CD14-positive monocyte (primary cell): Measurements from ENCODE around the gene DDX31. TPM values are rescaled to one million over a fixed set of nuclear protein-coding genes. Genes with fewer than 3 reads are reported as not detected.
A peak's percentile ranks its signal among the peaks of the same experiment; 100 is the strongest.
"Not testable (repeated sequence)": the region's sequence is repeated elsewhere in the genome, so short reads cannot be mapped to it uniquely, and the experiment has no call there.

ENCODE experiments used
- DNase-seq, 3 donors: peaks; one replicate each; pipeline ENCODE4 v3.0.0-alpha.2; 2011 to 2022
- H2AFZ ChIP-seq: 2 replicates; pipeline ENCODE4 v1.6.0; 2012; ENCODE audit warnings: mild to moderate bottlenecking, low read depth, low read length, inconsistent platforms; ENCODE audit not compliant: insufficient read depth, poor library complexity, severe bottlenecking
- H3K27ac ChIP-seq, 2 donors: 1 replicate in 1 of 2; 2 replicates in 1 of 2; pipeline ENCODE4 v1.5.1; 2012 to 2013; ENCODE audit warnings: low read length in 2 of 2, control low read depth in 1 of 2, inconsistent platforms in 1 of 2, low read depth in 1 of 2, mild to moderate bottlenecking in 1 of 2
- H3K27me3 ChIP-seq, 2 donors: one replicate each; pipeline versions ENCODE4 v1.6.0 to v1.6.1; 2011 to 2013; ENCODE audit warnings: low read length in 2 of 2; ENCODE audit not compliant: control insufficient read depth in 2 of 2, insufficient read depth in 2 of 2
- H3K36me3 ChIP-seq, 2 donors: replicated peaks in 1 of 2; 1 replicate in 1 of 2; 2 replicates in 1 of 2; pipeline versions ENCODE4 v1.5.1 to v1.6.1; 2012 to 2013; ENCODE audit warnings: low read length in 2 of 2, control low read depth in 1 of 2, inconsistent platforms in 1 of 2, mild to moderate bottlenecking in 1 of 2; ENCODE audit not compliant: insufficient read depth in 2 of 2, control insufficient read depth in 1 of 2
- H3K4me1 ChIP-seq, 2 donors: 1 replicate in 1 of 2; 2 replicates in 1 of 2; pipeline versions ENCODE4 v1.5.1 to v1.6.1; 2012 to 2013; ENCODE audit warnings: low read length in 2 of 2, control low read depth in 1 of 2, inconsistent platforms in 1 of 2, mild to moderate bottlenecking in 1 of 2, moderate library complexity in 1 of 2; ENCODE audit not compliant: insufficient read depth in 2 of 2, control insufficient read depth in 1 of 2
- H3K4me2 ChIP-seq: replicated peaks from 2 replicates; pipeline ENCODE3; 2012; ENCODE audit warnings: low read length, moderate library complexity, mild to moderate bottlenecking; ENCODE audit not compliant: poor library complexity, severe bottlenecking; ENCODE audit errors: extremely low read depth
- H3K4me3 ChIP-seq, 3 experiments: fragments of 200-600 bp in 1 of 3; sonication (generic) in 1 of 3; replicated peaks in 1 of 3; 1 replicate in 2 of 3; 2 replicates in 1 of 3; pipeline ENCODE4 v1.5.1; 2011 to 2013; ENCODE audit warnings: low read length in 3 of 3, mild to moderate bottlenecking in 3 of 3, control low read depth in 2 of 3, low read depth in 2 of 3, inconsistent platforms in 1 of 3, moderate library complexity in 1 of 3
- H3K79me2 ChIP-seq: 2 replicates; pipeline ENCODE4 v1.6.0; 2012; ENCODE audit warnings: mild to moderate bottlenecking, control low read depth, inconsistent platforms, low read length, moderate library complexity; ENCODE audit not compliant: insufficient read depth
- H3K9ac ChIP-seq: 2 replicates; pipeline ENCODE4 v1.6.0; 2017; ENCODE audit warnings: low read length, mild to moderate bottlenecking; ENCODE audit not compliant: insufficient read depth, poor library complexity, severe bottlenecking
- H3K9me3 ChIP-seq, 2 donors: replicated peaks in 1 of 2; 1 replicate in 1 of 2; 2 replicates in 1 of 2; pipeline versions ENCODE4 v1.5.1 to v1.6.1; 2012 to 2013; ENCODE audit warnings: low read length in 2 of 2, control low read depth in 1 of 2; ENCODE audit not compliant: control insufficient read depth in 1 of 2, insufficient read depth in 1 of 2
- H4K20me1 ChIP-seq: 2 replicates; pipeline ENCODE4 v1.6.0; 2012; ENCODE audit warnings: mild to moderate bottlenecking, low read length, control low read depth, moderate library complexity; ENCODE audit not compliant: insufficient read depth
- H3K27ac Mint-ChIP-seq, 7 donors: one replicate each; pipeline ENCODE4 v1.8.0; 2020; ENCODE audit warnings: mild to moderate bottlenecking in 7 of 7, mixed read lengths in 7 of 7, moderate library complexity in 6 of 7, inconsistent platforms in 2 of 7
- H3K27me3 Mint-ChIP-seq, 3 donors: one replicate each; pipeline ENCODE4 v1.8.0; 2021 to 2022; ENCODE audit warnings: low read depth in 3 of 3, mild to moderate bottlenecking in 3 of 3, mixed read lengths in 3 of 3, moderate library complexity in 3 of 3, inconsistent platforms in 1 of 3
- H3K36me3 Mint-ChIP-seq, 2 donors: one replicate each; pipeline ENCODE4 v1.8.0; 2020; ENCODE audit warnings: mixed read lengths in 2 of 2, inconsistent platforms in 1 of 2, mild to moderate bottlenecking in 1 of 2
- H3K4me1 Mint-ChIP-seq: one replicate; pipeline ENCODE4 v1.8.0; 2020; ENCODE audit warnings: mild to moderate bottlenecking, mixed read lengths
- H3K4me3 Mint-ChIP-seq, 2 donors: one replicate each; pipeline ENCODE4 v1.8.0; 2020; ENCODE audit warnings: mild to moderate bottlenecking in 2 of 2, mixed read lengths in 2 of 2, moderate library complexity in 1 of 2
- H3K9me3 Mint-ChIP-seq, 7 donors: one replicate each; pipeline ENCODE4 v1.8.0; 2020 to 2022; ENCODE audit warnings: mixed read lengths in 7 of 7, mild to moderate bottlenecking in 6 of 7, moderate library complexity in 6 of 7, inconsistent platforms in 2 of 7
- WGBS: methylation state at CpG from one replicate; pipeline ENCODE4 v1.1.5; 2013; ENCODE audit warnings: missing lambda C conversion rate; ENCODE audit not compliant: insufficient coverage; 5-methylcytosine and 5-hydroxymethylcytosine counted together
- intact Hi-C, 2 donors: fragments of 100-400 bp; cut with micrococcal nuclease; formaldehyde crosslinking; loops; one replicate each; pipeline versions ENCODE4 v1.15.0 to v1.15.1; 2023
- polyA minus RNA-seq: library from RNA; depleted of rRNA, polyadenylated mRNA; stranded (reverse); fragments of >200 nt; gene quantifications from 2 replicates; pipeline ENCODE4 v1.2.3, GENCODE V29; 2012
- polyA plus RNA-seq, 3 donors: library from polyadenylated mRNA; depleted of rRNA in 1 of 3; unstranded in 2 of 3; stranded (reverse) in 1 of 3; fragments of 300-500 nt in 2 of 3; fragments of >200 nt in 1 of 3; fragmentation: Illumina TruSeq in 2 of 3; gene quantifications; 1 replicate in 2 of 3; 2 replicates in 1 of 3; pipeline ENCODE4 v1.2.3, GENCODE V29; 2012 to 2021
- total RNA-seq, 12 experiments: library from RNA in 1 of 12; stranded (reverse) in 1 of 12; fragments of 120-200 nt in 1 of 12; gene quantifications; one replicate each; pipeline ENCODE4 v1.2.4 and lab custom pipeline; 2013 to 2026; ENCODE audit warnings: mixed read lengths in 6 of 12, inconsistent platforms in 1 of 12
- TF ChIP-seq, protein P1 (sequence below): fragments of 200-600 bp; IDR thresholded peaks from one replicate; pipeline ENCODE4 v1.8.0; 2022; ENCODE audit warnings: antibody characterized with exemption, mild to moderate bottlenecking

The DDX31 gene
- 4.4 TPM for total RNA-seq (2013)
- 1 to 10 TPM; 1.1 to 4.2 (median 1.5) TPM for polyA plus RNA-seq
- 2.7 and 2.9 TPM in 2 replicates for polyA minus RNA-seq
- 2.3 to 8.0 (median 4.4) reads per million in 11 experiments for total RNA-seq (lab: John Stamatoyannopoulos, UW)

DNA sequence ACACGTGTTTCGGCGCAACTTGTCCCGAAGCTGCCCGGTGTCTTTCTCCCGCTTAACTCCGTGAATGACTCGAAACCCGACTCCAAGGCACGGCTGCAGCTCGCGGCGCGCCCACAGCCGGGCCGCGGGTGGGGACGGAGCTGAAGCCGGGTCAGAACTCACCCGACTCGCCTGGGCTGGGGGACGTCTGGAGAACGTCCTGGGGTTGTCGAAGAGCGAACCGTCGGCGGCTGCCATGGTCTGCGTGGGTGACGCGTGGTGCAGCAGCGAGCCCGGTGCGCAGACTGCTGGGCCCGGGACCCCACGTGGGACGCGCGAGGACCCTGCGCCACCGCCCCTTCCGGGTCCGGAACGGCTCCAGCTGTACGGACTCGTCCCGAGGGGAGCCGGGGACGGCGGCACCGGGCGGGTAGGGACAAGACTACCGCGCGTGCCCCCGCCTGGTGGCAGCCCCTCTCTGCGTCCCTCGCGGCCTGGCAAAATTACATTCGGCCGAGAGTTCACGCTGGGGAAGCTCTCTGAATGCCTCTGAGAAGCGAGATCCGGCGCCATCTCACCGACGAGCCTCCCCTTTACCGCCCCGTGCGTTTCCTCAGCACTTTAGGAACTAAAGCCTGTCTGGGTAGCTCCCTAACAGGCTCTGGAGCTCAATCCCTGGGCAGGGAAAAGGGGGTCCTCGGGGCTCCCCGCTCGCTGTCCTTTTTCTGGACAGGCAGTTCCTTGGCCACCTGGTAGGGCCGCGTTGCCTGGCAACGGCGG, at the start of gene DDX31:
TSS of gene DDX31 (minus strand) at position 286 of the 759 bp plus-strand sequence. CDS start at position 237, 49 bp downstream.
- peak within 1 kb of the TSS; percentile 87 to 97 (median 96) for H3K27ac Mint-ChIP-seq
- H3K36me3 Mint-ChIP-seq = no peaks in the 10 kb centered on the region
- H3K4me3 ChIP-seq = peak within 1 kb of the TSS; percentile 88 to 99 (median 95)
- peak within 1 kb of the TSS; percentile 96 for H3K9ac ChIP-seq
- H3K4me1 ChIP-seq = peaks cover 22 to 38% of the 10 kb centered on the region in 2 donors
- H3K4me1 Mint-ChIP-seq = peaks cover 39% of the 10 kb centered on the region
- peaks cover 48% of the 10 kb centered on the region for H3K79me2 ChIP-seq
- TF ChIP-seq, protein P1, sequence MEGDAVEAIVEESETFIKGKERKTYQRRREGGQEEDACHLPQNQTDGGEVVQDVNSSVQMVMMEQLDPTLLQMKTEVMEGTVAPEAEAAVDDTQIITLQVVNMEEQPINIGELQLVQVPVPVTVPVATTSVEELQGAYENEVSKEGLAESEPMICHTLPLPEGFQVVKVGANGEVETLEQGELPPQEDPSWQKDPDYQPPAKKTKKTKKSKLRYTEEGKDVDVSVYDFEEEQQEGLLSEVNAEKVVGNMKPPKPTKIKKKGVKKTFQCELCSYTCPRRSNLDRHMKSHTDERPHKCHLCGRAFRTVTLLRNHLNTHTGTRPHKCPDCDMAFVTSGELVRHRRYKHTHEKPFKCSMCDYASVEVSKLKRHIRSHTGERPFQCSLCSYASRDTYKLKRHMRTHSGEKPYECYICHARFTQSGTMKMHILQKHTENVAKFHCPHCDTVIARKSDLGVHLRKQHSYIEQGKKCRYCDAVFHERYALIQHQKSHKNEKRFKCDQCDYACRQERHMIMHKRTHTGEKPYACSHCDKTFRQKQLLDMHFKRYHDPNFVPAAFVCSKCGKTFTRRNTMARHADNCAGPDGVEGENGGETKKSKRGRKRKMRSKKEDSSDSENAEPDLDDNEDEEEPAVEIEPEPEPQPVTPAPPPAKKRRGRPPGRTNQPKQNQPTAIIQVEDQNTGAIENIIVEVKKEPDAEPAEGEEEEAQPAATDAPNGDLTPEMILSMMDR = no peak
- H2AFZ ChIP-seq = peak within 1 kb of the TSS; percentile 99
- H3K36me3 ChIP-seq = no peaks in the 10 kb centered on the region
- peak within 1 kb of the TSS; percentile 94 to 95 for H3K27ac ChIP-seq
- no peaks in the 10 kb centered on the region for H3K9me3 Mint-ChIP-seq
- peak; percentile 79 to 80 (median 80) for DNase-seq
- intact Hi-C loops = loop anchor here (2.0 to 10.0 kb wide), 4 partner anchors 205 to 593 kb away; partner anchors contain the start of genes AK8 (in 2 of the 2), SPACA9 (in 2 of the 2), MED27 (in 1 of the 2) and TTF1 (in 1 of the 2)
- H4K20me1 ChIP-seq = peaks cover 38% of the 10 kb centered on the region
- no peaks in the 10 kb centered on the region for H3K27me3 Mint-ChIP-seq
- no peaks in the 10 kb centered on the region for H3K9me3 ChIP-seq
- no peaks in the 10 kb centered on the region for H3K27me3 ChIP-seq
- H3K4me3 Mint-ChIP-seq = peak within 1 kb of the TSS; percentile 86 to 93
- H3K4me2 ChIP-seq = peak within 1 kb of the TSS; percentile 97
- WGBS = under 1% methylated on average over 77 of the region's 77 CpGs

DNA sequence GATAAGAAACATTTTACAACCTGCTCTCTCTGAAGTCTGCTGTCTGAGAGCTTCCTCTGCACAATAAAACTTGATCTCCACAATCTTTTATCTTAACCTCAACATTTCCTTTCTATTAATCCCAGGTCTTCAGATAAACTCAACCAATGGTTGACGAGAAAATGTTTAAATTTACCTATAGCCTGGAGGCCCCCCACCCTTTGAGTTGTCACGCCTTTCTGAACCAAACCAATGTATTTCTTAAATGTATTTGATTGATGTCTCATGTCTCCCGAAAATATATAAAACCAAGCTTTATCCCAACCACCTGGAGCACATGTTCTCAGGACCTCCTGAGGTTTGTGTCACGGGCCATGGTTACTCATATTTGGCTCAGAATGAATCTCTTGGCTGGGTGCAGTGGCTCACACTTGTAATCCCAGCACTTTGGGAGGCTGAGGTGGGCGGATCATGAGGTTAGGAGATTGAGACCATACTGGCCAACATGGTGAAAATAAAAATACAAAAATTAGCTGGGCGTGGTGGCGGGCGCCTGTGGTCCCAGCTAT, 48.7 kb upstream of the DDX31 start:
- H3K27ac Mint-ChIP-seq, DNase-seq, H3K4me3 ChIP-seq, H3K9ac ChIP-seq, H3K79me2 ChIP-seq, H3K4me2 ChIP-seq, H3K36me3 Mint-ChIP-seq, H3K4me1 Mint-ChIP-seq, H3K9me3 ChIP-seq, H3K27me3 ChIP-seq, H3K9me3 Mint-ChIP-seq, intact Hi-C loops, H4K20me1 ChIP-seq, H3K4me1 ChIP-seq, H3K27ac ChIP-seq, H3K36me3 ChIP-seq, H2AFZ ChIP-seq: not testable (repeated sequence)
- H3K4me3 Mint-ChIP-seq = peak overlapping the region in 1 of 2 donors; percentile 19
- 90% methylated on average over 4 of the region's 8 CpGs for WGBS
- peaks cover 23 to 32% (median 25%) of the 10 kb centered on the region in 3 donors for H3K27me3 Mint-ChIP-seq
